Activated CD8-positive, alpha-beta memory T cell treated with anti-CD3 and anti-CD28 coated beads, Interleukin-2, amount 50 U/mL, for 1 hour (primary cell): Measurements from ENCODE around the gene L3HYPDH.

Experiments
- DNase-seq: peaks from one replicate; pipeline ENCODE4 v3.0.0-alpha.2; 2020; ENCODE audit errors: extremely low read depth

The L3HYPDH gene

GRCh38 chr14:59427653-59428580 lies 56.3 kb downstream of the L3HYPDH start:
- DNase-seq, result no peak

GRCh38 chr14:59425322-59425935 lies 58.8 kb downstream of the L3HYPDH start:
- DNase-seq, result no peak

GRCh38 chr14:59424341-59425071 lies 59.7 kb downstream of the L3HYPDH start:
- DNase-seq, result no peak
